T-cell (primary cell): ENCODE measurements around the gene AUH. TPM values are rescaled to one million over a fixed set of nuclear protein-coding genes. Genes with fewer than 3 reads are reported as not detected.

Source experiments
- ATAC-seq, 4 experiments: fragments of 200-7000 bp in 3 of 4; fragments of 150-1000 bp in 1 of 4; cut with Tn5 transposase; replicated peaks in 1 of 4; 1 replicate in 3 of 4; 2 replicates in 1 of 4; pipeline ENCODE4 v1.10.0; 2021; ENCODE audit warnings: moderate library complexity in 3 of 4, mild to moderate bottlenecking in 2 of 4, moderate number of reproducible peaks in 1 of 4
- CTCF ChIA-PET, 2 donors: fragments of 300-600 bp; sonication (Branson Sonifier 250); formaldehyde crosslinking; loops; one replicate each; lab custom pipeline; 2022; ENCODE audit warnings: antibody characterized with exemption in 2 of 2; lab: Charles Lee
- POLR2A ChIA-PET, 2 donors: fragments of 300-600 bp; sonication (Branson Sonifier 250); formaldehyde crosslinking; loops; one replicate each; lab custom pipeline; 2022; ENCODE audit warnings: antibody characterized with exemption in 2 of 2; lab: Charles Lee
- DNase-seq, 35 experiments: peaks; one replicate each; pipeline versions ENCODE4 v3.0.0 to v3.0.0-alpha.2; 2013 to 2023
- H3K27ac ChIP-seq: one replicate; pipeline ENCODE4 v1.5.1; 2013; ENCODE audit warnings: low read length
- H3K27me3 ChIP-seq, 2 experiments: replicated peaks in 1 of 2; 1 replicate in 1 of 2; 2 replicates in 1 of 2; pipeline versions ENCODE4 v1.6.1 to v1.7.0; 2013; ENCODE audit warnings: low read length in 1 of 2, mixed read lengths in 1 of 2; ENCODE audit not compliant: control insufficient read depth in 2 of 2, insufficient read depth in 2 of 2; ENCODE audit errors: extremely low read depth in 1 of 2
- H3K36me3 ChIP-seq, 2 donors: 1 replicate in 1 of 2; 2 replicates in 1 of 2; pipeline versions ENCODE4 v1.6.1 to v1.7.0; 2013; ENCODE audit warnings: low read length in 1 of 2; ENCODE audit not compliant: control insufficient read depth in 2 of 2, insufficient read depth in 1 of 2; ENCODE audit errors: extremely low read depth in 1 of 2
- H3K4me1 ChIP-seq, 2 experiments: 1 replicate in 1 of 2; 2 replicates in 1 of 2; pipeline versions ENCODE4 v1.6.1 to v1.7.0; 2013; ENCODE audit warnings: low read length in 2 of 2, mixed read lengths in 1 of 2; ENCODE audit not compliant: insufficient read depth in 2 of 2, control insufficient read depth in 1 of 2; ENCODE audit errors: extremely low read depth in 1 of 2
- H3K4me3 ChIP-seq, 2 donors: 1 replicate in 1 of 2; 2 replicates in 1 of 2; pipeline versions ENCODE4 v1.5.1 to v1.7.0; 2013; ENCODE audit warnings: mild to moderate bottlenecking in 2 of 2, low read length in 1 of 2, moderate library complexity in 1 of 2; ENCODE audit not compliant: control insufficient read depth in 1 of 2; ENCODE audit errors: extremely low read depth in 1 of 2
- H3K9me3 ChIP-seq: 2 replicates; pipeline ENCODE4 v1.7.0; 2013
- H3K27ac Mint-ChIP-seq, 2 donors: one replicate each; pipeline ENCODE4 v1.8.0; 2020 to 2021; ENCODE audit warnings: mild to moderate bottlenecking in 2 of 2, mixed read lengths in 2 of 2
- H3K27me3 Mint-ChIP-seq, 2 donors: one replicate each; pipeline ENCODE4 v1.8.0; 2021 to 2022; ENCODE audit warnings: mixed read lengths in 2 of 2
- H3K36me3 Mint-ChIP-seq: one replicate; pipeline ENCODE4 v1.8.0; 2021; ENCODE audit warnings: mixed read lengths
- H3K4me1 Mint-ChIP-seq, 3 donors: one replicate each; pipeline ENCODE4 v1.8.0; 2020 to 2022; ENCODE audit warnings: mixed read lengths in 3 of 3, mild to moderate bottlenecking in 1 of 3
- H3K4me3 Mint-ChIP-seq, 3 donors: one replicate each; pipeline ENCODE4 v1.8.0; 2020 to 2022; ENCODE audit warnings: mild to moderate bottlenecking in 3 of 3, mixed read lengths in 3 of 3, moderate library complexity in 3 of 3
- H3K9me3 Mint-ChIP-seq, 3 donors: one replicate each; pipeline ENCODE4 v1.8.0; 2020 to 2022; ENCODE audit warnings: mixed read lengths in 3 of 3
- WGBS: methylation state at CpG from one replicate; pipeline ENCODE4 v1.1.5; 2013; ENCODE audit warnings: missing lambda C conversion rate; ENCODE audit not compliant: insufficient coverage; 5-methylcytosine and 5-hydroxymethylcytosine counted together
- total RNA-seq, 35 experiments: library from RNA in 6 of 35; stranded (reverse) in 6 of 35; fragments of 120-200 nt in 1 of 35; gene quantifications; one replicate each; pipeline versions ENCODE4 v1.2.1 to v1.2.4 and lab custom pipeline; 2013 to 2026

The AUH gene
- total RNA-seq, 5 donors from 2014 or later (not counting 1 experiment from before 2014, with no cell fraction given): 17.2 to 24.6 (median 21.6) TPM

DNA sequence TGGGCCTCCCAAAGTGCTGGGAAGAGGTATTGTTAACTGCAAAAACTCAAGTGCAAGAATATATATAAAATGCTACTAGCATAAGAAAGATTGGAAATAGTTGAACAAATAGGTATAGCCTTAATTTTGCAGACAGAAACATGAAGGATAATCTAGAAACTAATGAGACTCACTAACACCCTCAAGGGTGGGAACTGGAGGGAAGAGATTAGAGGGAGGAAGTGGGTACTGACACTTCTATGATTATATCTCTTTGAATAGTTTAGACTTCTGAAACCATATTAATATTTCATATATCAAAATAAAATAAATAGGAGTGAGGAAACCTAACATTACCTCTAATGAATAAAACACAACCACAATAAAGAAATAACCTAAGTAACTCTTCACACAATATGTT lies 23.0 kb downstream of the AUH start:
- Mint-ChIP-seq H3K27ac (no peak overlapping the region), H3K4me3 (no peak overlapping the region), H3K4me1 (peaks cover 26 to 44% (median 38%) of the 10 kb centered on the region in 3 donors), H3K27me3 (no peaks in the 10 kb centered on the region), H3K9me3 (peaks cover 0 to 3% (median 0%) of the 10 kb centered on the region in 3 donors), H3K36me3 (peaks cover 69% of the 10 kb centered on the region)
- ATAC-seq (no peak), DNase-seq (no peak)
- H3K9me3 ChIP-seq: no peaks in the 10 kb centered on the region
- ChIA-PET POLR2A (no interaction called here), CTCF (no interaction called here)
- H3K27ac ChIP-seq: no peak overlapping the region
- peaks cover 2 to 20% of the 10 kb centered on the region in 2 donors for H3K36me3 ChIP-seq
- peaks cover 0 to 4% of the 10 kb centered on the region in 2 experiments for H3K4me1 ChIP-seq
- H3K27me3 ChIP-seq: no peaks in the 10 kb centered on the region
- no peak overlapping the region for H3K4me3 ChIP-seq

DNA sequence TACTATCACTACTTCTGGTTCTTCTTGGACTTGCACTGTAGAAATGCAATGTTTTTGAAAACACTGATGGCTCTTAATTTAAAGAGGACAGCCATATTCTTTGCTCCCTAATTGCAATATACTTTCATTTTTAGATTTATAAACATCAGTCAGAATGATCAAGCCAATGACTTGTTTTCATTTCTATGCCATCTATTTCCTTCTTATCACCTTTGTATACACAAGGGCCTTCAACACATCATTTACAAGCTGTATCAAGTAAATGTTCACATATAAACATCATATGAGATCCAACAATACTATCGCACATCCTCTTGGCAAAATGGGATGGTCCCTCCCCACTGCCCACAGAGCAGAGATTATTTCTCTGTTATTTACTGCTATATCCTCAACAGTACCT lies 24.9 kb downstream of the AUH start:
- no CpG with 5 or more reads among the region's 1 CpG for WGBS
- Histone ChIP-seq H3K27me3 (no peaks in the 10 kb centered on the region), H3K4me3 (no peak overlapping the region), H3K27ac (no peak overlapping the region), H3K4me1 (peaks cover 0 to 4% of the 10 kb centered on the region in 2 experiments), H3K36me3 (peaks cover 6 to 14% of the 10 kb centered on the region in 2 donors), H3K9me3 (no peaks in the 10 kb centered on the region)
- Mint-ChIP-seq H3K27ac (no peak overlapping the region), H3K27me3 (no peaks in the 10 kb centered on the region), H3K36me3 (peaks cover 61% of the 10 kb centered on the region), H3K9me3 (peaks cover 0 to 3% (median 0%) of the 10 kb centered on the region in 3 donors), H3K4me1 (peaks cover 29 to 42% (median 29%) of the 10 kb centered on the region in 3 donors), H3K4me3 (no peak overlapping the region)
- DNase-seq (no peak), ATAC-seq (no peak)
- CTCF ChIA-PET: no interaction called here
- POLR2A ChIA-PET: interaction anchor here in 1 of 2 donors (0.7 kb wide), 1 partner anchor 9 kb away, joined by 3 read pairs; no protein-coding TSS in a partner anchor

DNA sequence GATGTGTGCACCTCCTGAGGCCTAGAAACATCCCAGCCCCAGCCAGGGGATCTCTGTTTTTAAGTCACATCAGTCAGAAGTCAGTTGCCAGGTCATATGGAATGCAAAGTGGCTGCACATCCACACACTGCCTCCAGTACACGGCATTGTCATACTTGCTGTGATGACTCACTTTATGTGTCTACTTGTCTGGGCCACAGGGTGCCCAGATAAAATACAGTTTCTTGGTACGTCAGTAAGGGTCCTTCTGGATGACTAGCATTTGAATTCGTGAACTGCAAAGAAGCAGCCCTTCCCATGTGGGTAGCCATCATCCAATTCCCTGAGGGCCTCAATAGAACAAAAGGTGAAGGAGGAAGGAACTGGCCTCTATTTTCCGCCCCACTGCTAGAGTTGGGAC lies 27.7 kb downstream of the AUH start:
- no peak overlapping the region for H3K27ac Mint-ChIP-seq
- no peak for ATAC-seq
- DNase-seq: no peak
- CTCF ChIA-PET: no interaction called here
- peaks cover 51% of the 10 kb centered on the region for H3K36me3 Mint-ChIP-seq
- peaks cover 4 to 6% of the 10 kb centered on the region in 2 donors for H3K36me3 ChIP-seq
- H3K4me3 Mint-ChIP-seq: no peak overlapping the region
- peaks cover 4 to 20% (median 16%) of the 10 kb centered on the region in 3 donors for H3K4me1 Mint-ChIP-seq
- POLR2A ChIA-PET: no interaction called here
- H3K9me3 Mint-ChIP-seq: peaks cover 0 to 12% (median 0%) of the 10 kb centered on the region in 3 donors
- no peak overlapping the region for H3K4me3 ChIP-seq
- 84% methylated on average over 3 of the region's 4 CpGs for WGBS
- no peaks in the 10 kb centered on the region for H3K9me3 ChIP-seq
- no peaks in the 10 kb centered on the region for H3K27me3 ChIP-seq
- no peak overlapping the region for H3K27ac ChIP-seq
- H3K4me1 ChIP-seq: no peaks in the 10 kb centered on the region
- no peaks in the 10 kb centered on the region for H3K27me3 Mint-ChIP-seq

DNA sequence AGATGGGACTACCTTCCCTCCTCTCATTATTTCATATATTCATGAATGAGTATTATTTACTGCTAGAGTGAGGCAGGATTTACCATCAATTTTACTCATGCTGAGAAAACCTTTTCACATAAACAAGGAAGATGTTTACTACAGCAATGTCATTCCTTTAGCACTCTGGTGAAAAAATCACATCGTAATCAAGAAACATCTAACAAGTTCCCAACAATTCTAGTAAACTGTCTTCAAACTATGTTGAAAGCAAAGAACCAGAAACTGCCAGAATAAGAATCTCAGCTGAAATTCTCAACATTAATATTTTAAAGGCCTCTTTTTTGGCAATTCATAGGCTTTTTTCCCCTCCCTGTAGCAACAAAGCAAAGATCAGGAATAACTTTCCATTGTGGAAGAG lies 28.2 kb downstream of the AUH start:
- H3K27me3 ChIP-seq: no peaks in the 10 kb centered on the region
- no peaks in the 10 kb centered on the region for H3K4me1 ChIP-seq
- H3K4me3 Mint-ChIP-seq: no peak overlapping the region
- no peak for ATAC-seq
- ChIA-PET CTCF (no interaction called here), POLR2A (no interaction called here)
- no peak for DNase-seq
- no peak overlapping the region for H3K4me3 ChIP-seq
- peaks cover 3 to 20% (median 15%) of the 10 kb centered on the region in 3 donors for H3K4me1 Mint-ChIP-seq
- H3K9me3 ChIP-seq: no peaks in the 10 kb centered on the region
- H3K27me3 Mint-ChIP-seq: no peaks in the 10 kb centered on the region
- 100% methylated on average over 1 of the region's 1 CpG for WGBS
- H3K27ac Mint-ChIP-seq: no peak overlapping the region
- H3K27ac ChIP-seq: no peak overlapping the region
- peaks cover 4 to 6% of the 10 kb centered on the region in 2 donors for H3K36me3 ChIP-seq
- H3K36me3 Mint-ChIP-seq: peaks cover 53% of the 10 kb centered on the region
- peaks cover 0 to 12% (median 0%) of the 10 kb centered on the region in 3 donors for H3K9me3 Mint-ChIP-seq

DNA sequence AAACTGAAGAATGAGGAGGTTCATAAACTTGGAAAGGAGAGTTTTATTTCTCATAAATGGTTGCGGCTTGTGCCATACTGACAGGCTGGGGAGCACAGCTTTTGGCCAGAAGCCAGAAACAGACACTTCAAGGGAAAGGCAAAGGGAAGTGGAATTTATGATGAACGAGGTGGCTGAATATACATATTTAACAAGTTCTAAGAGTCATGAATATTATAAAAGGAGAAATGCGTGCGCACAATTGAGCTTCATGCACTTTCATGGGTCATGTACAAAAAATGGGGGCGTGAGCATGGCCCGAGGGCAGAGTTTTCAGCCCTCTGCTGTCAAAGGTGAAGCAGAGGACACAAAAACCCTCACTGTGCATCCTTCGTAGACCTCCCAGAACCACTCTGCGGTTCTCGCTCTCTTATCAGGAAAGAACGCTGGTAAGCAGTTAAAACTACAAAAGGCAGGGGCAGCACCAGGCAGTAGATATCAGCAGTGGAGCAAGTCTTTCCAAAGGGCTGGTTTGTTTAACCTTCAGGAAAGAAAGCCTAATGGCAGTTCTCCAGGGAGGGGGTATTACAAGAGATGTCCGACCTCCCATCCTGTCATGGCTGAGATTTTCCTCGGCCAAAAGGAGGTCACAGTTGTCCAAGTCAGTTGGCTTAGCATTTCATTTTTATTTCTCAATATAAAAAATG lies 29.0 kb downstream of the AUH start:
- no peaks in the 10 kb centered on the region for H3K27me3 ChIP-seq
- no peak overlapping the region for H3K27ac Mint-ChIP-seq
- H3K9me3 Mint-ChIP-seq: peaks cover 0 to 12% (median 0%) of the 10 kb centered on the region in 3 donors
- ATAC-seq (no peak), DNase-seq (peak in 1 of 35 experiments; percentile 13)
- H3K36me3 ChIP-seq: peaks cover 4 to 5% of the 10 kb centered on the region in 2 donors
- H3K27ac ChIP-seq: no peak overlapping the region
- no peaks in the 10 kb centered on the region for H3K27me3 Mint-ChIP-seq
- ChIA-PET CTCF (no interaction called here), POLR2A (no interaction called here)
- H3K4me3 Mint-ChIP-seq: no peak overlapping the region
- no peak overlapping the region for H3K4me3 ChIP-seq
- WGBS: 93% methylated on average over 5 of the region's 12 CpGs
- H3K4me1 Mint-ChIP-seq: peaks cover 0 to 12% (median 12%) of the 10 kb centered on the region in 3 donors
- no peaks in the 10 kb centered on the region for H3K9me3 ChIP-seq
- no peaks in the 10 kb centered on the region for H3K4me1 ChIP-seq
- peaks cover 52% of the 10 kb centered on the region for H3K36me3 Mint-ChIP-seq

DNA sequence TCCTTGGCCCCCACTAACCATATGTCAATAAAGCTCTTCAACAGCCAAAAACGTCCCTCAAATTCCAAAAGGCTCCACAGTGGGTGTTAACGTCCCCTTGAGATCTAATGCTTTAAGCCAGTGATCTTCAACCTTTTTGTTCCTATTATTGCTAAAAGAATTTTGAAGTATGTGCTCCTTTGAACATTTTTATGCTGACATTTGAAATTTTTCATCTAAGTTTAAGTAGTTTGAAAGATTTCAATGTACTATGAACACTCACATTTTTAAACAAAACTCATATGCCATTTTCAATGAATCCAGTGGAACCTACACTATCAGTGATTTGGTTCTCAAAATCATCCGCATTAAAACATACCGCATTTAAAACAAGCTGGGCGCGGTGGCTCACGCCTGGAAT lies 29.9 kb downstream of the AUH start:
- no peak overlapping the region for H3K27ac Mint-ChIP-seq
- Histone ChIP-seq H3K4me3 (no peak overlapping the region), H3K36me3 (peaks cover 0 to 4% of the 10 kb centered on the region in 2 donors), H3K27me3 (no peaks in the 10 kb centered on the region), H3K27ac (no peak overlapping the region), H3K9me3 (no peaks in the 10 kb centered on the region), H3K4me1 (no peaks in the 10 kb centered on the region)
- DNase-seq (no peak), ATAC-seq (no peak)
- H3K36me3 Mint-ChIP-seq: peaks cover 55% of the 10 kb centered on the region
- no peak overlapping the region for H3K4me3 Mint-ChIP-seq
- H3K4me1 Mint-ChIP-seq: peaks cover 4 to 10% (median 8%) of the 10 kb centered on the region in 3 donors
- peaks cover 0 to 12% (median 0%) of the 10 kb centered on the region in 3 donors for H3K9me3 Mint-ChIP-seq
- ChIA-PET CTCF (no interaction called here), POLR2A (no interaction called here)
- no peaks in the 10 kb centered on the region for H3K27me3 Mint-ChIP-seq
- 100% methylated on average over 1 of the region's 7 CpGs for WGBS
